GM12865 (cell line): ENCODE measurements around the gene ILDR1.
A peak's percentile ranks its signal among the peaks of the same experiment; 100 is the strongest.

Source experiments
- DNase-seq: peaks from one replicate; pipeline ENCODE4 v3.0.0; 2010; ENCODE audit warnings: low read depth
- H3K4me3 ChIP-seq: 2 replicates; pipeline ENCODE4 v1.5.1; 2011; ENCODE audit warnings: mild to moderate bottlenecking, low read depth, low read length, control low read depth
- TF ChIP-seq, protein P1 (sequence below): IDR thresholded peaks from 2 replicates; pipeline ENCODE4 v1.5.1; 2011; ENCODE audit warnings: low read length, control low read depth, low read depth, inconsistent platforms; ENCODE audit not compliant: insufficient read depth; ENCODE audit errors: missing control alignments

The ILDR1 gene

DNA sequence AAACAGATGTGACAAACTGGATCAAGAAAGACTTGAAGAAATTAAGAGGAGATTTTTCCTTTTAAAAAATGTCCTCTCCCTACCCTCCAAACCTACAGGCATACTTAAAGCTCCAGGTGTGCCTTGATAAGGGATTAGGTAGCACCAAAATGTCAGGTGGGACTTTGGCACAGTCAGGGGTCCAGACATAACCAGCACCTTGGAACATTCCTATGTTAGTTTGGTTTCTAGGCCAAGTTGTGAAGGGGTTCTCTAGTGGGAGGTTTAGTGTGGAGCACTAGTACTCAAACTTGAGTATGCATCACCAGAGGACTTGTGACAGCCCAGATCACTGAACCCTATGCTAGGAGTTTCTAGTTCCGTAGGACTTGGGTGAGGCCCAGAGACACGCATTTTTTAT, 13.9 kb downstream of the ILDR1 start:
- no peak for DNase-seq
- TF ChIP-seq, protein P1, sequence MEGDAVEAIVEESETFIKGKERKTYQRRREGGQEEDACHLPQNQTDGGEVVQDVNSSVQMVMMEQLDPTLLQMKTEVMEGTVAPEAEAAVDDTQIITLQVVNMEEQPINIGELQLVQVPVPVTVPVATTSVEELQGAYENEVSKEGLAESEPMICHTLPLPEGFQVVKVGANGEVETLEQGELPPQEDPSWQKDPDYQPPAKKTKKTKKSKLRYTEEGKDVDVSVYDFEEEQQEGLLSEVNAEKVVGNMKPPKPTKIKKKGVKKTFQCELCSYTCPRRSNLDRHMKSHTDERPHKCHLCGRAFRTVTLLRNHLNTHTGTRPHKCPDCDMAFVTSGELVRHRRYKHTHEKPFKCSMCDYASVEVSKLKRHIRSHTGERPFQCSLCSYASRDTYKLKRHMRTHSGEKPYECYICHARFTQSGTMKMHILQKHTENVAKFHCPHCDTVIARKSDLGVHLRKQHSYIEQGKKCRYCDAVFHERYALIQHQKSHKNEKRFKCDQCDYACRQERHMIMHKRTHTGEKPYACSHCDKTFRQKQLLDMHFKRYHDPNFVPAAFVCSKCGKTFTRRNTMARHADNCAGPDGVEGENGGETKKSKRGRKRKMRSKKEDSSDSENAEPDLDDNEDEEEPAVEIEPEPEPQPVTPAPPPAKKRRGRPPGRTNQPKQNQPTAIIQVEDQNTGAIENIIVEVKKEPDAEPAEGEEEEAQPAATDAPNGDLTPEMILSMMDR = no peak
- no peak overlapping the region for H3K4me3 ChIP-seq

DNA sequence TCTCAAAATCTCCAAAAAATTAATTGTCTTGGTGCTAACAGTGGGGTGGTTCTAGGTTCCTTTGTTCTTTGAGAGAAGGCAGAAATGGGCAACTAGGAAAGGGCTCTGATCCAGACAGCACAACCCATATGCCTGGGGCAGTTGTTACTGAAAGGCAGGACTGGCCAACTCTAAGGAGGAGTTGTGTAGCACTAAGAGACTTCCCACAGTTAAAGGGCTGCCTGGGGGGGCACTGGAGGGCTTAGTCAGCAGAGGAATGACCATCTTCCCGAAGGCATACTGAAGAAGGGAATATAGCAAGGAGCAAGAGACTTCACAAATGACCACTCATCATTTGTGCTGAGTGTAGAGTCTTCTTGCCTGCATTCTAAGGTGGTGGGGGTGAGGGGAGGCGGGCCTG, 15.8 kb downstream of the ILDR1 start:
- no peak for DNase-seq
- TF ChIP-seq, protein P1 = no peak
- no peak overlapping the region for H3K4me3 ChIP-seq

GRCh38 chr3:122004991-122005565, 17.0 kb downstream of the ILDR1 start:
- TF ChIP-seq, protein P1 = no peak
- DNase-seq = peak; percentile 88
- H3K4me3 ChIP-seq = peak overlapping the region; percentile 40

GRCh38 chr3:122004107-122004506, 17.9 kb downstream of the ILDR1 start:
- TF ChIP-seq, protein P1 = no peak
- no peak for DNase-seq

GRCh38 chr3:122003606-122004005, 18.4 kb downstream of the ILDR1 start:
- H3K4me3 ChIP-seq = peak overlapping the region; percentile 40
- no peak for DNase-seq
- TF ChIP-seq, protein P1 = no peak

More at GRCh38 chr3:122004107-122004506, 17.9 kb downstream of the ILDR1 start:
- H3K4me3 ChIP-seq = peak overlapping the region; percentile 40

- DNase-seq = peak; percentile 68
- TF ChIP-seq, protein P1 = no peak
- H3K4me3 ChIP-seq = peak overlapping the region; percentile 40
Observed at GRCh38 chr3:122003112-122003511, 18.9 kb downstream of the ILDR1 start.

DNA sequence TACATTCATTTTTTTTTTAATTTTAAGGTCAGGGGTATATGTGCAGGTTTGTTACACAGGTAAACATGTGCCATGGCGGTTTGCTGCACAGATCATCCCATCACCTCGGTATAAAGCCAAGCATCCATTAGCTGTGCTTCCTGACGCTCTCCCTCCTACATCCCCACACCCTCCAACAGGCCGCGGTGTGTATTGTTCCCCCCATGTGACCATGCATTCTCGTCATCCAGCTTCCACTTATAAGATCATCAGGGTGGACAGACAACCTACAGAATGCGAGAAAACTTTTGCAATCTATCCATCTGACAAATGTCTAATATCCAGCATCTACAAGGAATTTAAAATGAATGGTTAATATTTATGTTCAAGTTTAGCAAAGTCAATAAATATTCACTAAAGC, 19.4 kb downstream of the ILDR1 start:
- TF ChIP-seq, protein P1 = no peak
- DNase-seq = no peak

More for the DNA sequence above, 19.4 kb downstream of the ILDR1 start:
- peak overlapping the region; percentile 40 for H3K4me3 ChIP-seq
